ENCODE data around the gene DUS3L.

Gene DUS3L

DNA sequence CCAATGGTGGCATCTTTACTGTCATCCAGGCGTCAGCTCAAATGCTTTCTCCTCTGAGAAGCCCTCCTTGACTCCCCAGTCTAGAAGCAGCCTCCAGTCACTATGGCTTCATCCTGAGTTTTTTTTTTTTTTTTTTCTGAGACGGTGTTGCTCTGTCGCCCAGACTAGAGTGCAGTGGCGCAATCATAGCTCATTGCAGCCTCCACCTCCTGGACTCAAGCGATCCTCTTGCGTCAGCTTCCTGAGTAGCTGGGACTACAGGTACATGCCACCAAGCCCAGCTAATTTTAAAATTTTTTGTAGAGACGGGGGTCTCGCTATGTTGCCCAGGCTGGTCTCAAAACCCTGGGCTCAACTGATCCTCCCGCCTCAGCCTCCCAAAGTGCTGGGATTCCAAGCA is 18.1 kb upstream of the DUS3L start:
- H3K27me3 Mint-ChIP-seq: peaks cover 4% of the 10 kb centered on the region
- H3K4me1 Mint-ChIP-seq (ENCODE audit: low read depth): peaks cover 6% of the 10 kb centered on the region
- no peaks in the 10 kb centered on the region for H3K36me3 Mint-ChIP-seq (ENCODE audit: low read depth)
- H3K9me3 Mint-ChIP-seq: no peaks in the 10 kb centered on the region
- H3K4me3 Mint-ChIP-seq: no peak overlapping the region
- H3K27ac Mint-ChIP-seq: no peak overlapping the region

DNA sequence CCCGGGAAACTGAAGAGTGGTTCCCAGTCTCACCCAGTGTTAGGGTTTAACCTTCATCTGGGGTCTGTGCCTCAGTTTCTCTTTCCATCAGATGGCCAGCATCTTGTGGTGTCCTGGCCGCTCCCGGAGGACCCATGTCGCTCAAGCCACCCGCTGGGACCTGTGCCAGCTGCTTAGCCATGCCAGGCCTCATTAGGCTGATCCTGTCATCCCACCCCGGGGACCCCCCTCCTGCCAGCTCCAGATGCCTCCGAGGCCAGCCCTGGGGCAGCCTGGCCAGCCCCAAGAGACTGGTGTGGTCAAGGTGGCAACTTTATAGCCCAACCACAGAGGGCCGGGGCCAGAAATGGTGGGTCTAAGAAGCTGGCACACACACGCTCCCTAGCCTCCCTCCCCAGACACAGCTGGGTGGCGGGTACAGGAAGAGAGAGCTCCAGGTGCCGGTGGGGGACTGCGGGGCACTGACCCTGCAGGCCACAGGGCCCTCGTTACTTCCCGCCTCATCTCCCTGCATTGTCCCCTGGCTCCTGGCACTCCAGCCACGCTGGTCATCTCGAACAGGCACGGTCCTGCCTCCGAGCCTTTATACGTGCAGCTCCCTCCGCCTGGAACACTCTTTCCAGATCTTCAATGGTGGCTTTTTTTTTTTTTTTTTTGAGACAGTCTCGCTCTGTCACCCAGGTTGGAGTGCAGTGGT is 17.3 kb upstream of the DUS3L start:
- Mint-ChIP-seq H3K27me3 (peaks cover 4% of the 10 kb centered on the region), H3K36me3 (ENCODE audit: low read depth) (no peaks in the 10 kb centered on the region), H3K27ac (no peak overlapping the region), H3K9me3 (no peaks in the 10 kb centered on the region), H3K4me3 (no peak overlapping the region), H3K4me1 (ENCODE audit: low read depth) (peaks cover 14% of the 10 kb centered on the region)

GRCh38 chr19:5806905-5807304 is 15.9 kb upstream of the DUS3L start:
- H3K4me1 Mint-ChIP-seq (ENCODE audit: low read depth): peaks cover 24% of the 10 kb centered on the region
- H3K4me3 Mint-ChIP-seq: peak overlapping the region; percentile 5
- peaks cover 7% of the 10 kb centered on the region for H3K27me3 Mint-ChIP-seq
- H3K36me3 Mint-ChIP-seq (ENCODE audit: low read depth): no peaks in the 10 kb centered on the region
- no peaks in the 10 kb centered on the region for H3K9me3 Mint-ChIP-seq
- no peak overlapping the region for H3K27ac Mint-ChIP-seq

DNA sequence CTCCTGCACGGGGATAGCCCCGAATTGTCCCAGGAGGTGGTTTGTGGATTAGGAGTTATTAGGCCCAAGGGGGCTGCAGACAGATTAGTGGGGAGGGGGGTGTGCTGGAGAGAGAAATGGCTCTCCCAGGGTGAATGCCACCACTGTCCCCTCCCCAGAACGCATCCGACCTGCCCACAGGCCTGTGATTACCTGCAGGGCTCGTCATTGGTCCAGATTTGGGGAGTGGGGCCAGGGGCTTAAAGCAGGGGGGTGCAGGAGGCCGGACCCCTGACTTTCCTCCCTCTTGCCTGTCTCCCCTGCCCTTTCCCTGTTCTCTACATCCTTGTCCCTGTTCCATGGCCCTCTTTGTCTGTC is 15.1 kb upstream of the DUS3L start:
- Mint-ChIP-seq H3K4me3 (no peak overlapping the region), H3K9me3 (no peaks in the 10 kb centered on the region), H3K27ac (no peak overlapping the region), H3K27me3 (peaks cover 10% of the 10 kb centered on the region), H3K4me1 (ENCODE audit: low read depth) (peaks cover 26% of the 10 kb centered on the region), H3K36me3 (ENCODE audit: low read depth) (no peaks in the 10 kb centered on the region)

DNA sequence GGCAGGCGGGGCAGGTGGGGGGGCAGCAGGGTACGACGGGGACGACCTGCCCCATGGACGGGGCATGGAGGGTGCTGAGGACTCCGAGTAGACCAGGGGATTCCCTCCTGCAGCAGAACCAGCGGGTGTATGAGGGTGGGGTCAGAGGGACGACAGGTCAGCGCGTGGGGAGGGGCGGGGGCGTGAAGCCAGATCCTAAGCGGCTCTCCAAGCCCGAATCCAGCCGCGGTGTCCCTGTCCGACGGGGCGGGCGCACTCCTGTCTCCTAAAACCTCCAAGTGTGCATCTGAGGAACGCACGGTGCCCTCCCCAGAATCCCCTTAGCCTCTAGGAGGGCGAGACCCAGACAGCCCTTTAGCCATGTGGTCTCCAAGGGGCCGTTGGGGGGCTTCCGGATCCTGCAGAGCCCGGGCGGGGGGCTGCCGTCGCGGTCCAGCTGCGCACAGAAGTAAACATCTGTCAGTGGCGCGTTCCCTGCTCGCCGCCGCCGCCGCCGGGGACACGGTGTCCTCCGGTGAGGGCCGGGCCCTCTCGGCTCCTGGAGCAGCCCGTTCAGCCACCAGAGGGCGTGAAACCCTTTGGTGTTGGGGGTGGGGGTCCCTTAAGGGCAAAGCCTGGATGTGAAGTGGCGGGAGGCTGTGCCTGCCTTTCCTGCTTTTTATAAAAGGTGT is 14.6 kb upstream of the DUS3L start:
- H3K9me3 Mint-ChIP-seq: no peaks in the 10 kb centered on the region
- no peaks in the 10 kb centered on the region for H3K36me3 Mint-ChIP-seq (ENCODE audit: low read depth)
- no peak overlapping the region for H3K4me3 Mint-ChIP-seq
- peaks cover 26% of the 10 kb centered on the region for H3K4me1 Mint-ChIP-seq (ENCODE audit: low read depth)
- H3K27ac Mint-ChIP-seq: no peak overlapping the region
- peaks cover 15% of the 10 kb centered on the region for H3K27me3 Mint-ChIP-seq

- peaks cover 26% of the 10 kb centered on the region for H3K4me1 Mint-ChIP-seq (ENCODE audit: low read depth)
- H3K4me3 Mint-ChIP-seq: peak within 1 kb of the TSS; percentile 65
- no peak within 1 kb of the TSS for H3K27ac Mint-ChIP-seq
- H3K36me3 Mint-ChIP-seq (ENCODE audit: low read depth): no peaks in the 10 kb centered on the region
- no peaks in the 10 kb centered on the region for H3K9me3 Mint-ChIP-seq
- H3K27me3 Mint-ChIP-seq: peaks cover 17% of the 10 kb centered on the region
Measured at GRCh38 chr19:5804516-5805461, 13.8 kb upstream of the DUS3L start, which contains the start of gene NRTN. TSS of gene NRTN (plus strand) at chr19:5805067. CDS start at chr19:5824166, 19,099 bp downstream.

GRCh38 chr19:5803752-5804515 is 13.0 kb upstream of the DUS3L start:
- Mint-ChIP-seq H3K9me3 (no peaks in the 10 kb centered on the region), H3K27ac (peak overlapping the region; percentile 55), H3K36me3 (ENCODE audit: low read depth) (no peaks in the 10 kb centered on the region), H3K27me3 (peaks cover 24% of the 10 kb centered on the region), H3K4me3 (peak overlapping the region; percentile 65), H3K4me1 (ENCODE audit: low read depth) (peaks cover 26% of the 10 kb centered on the region)

GRCh38 chr19:5803441-5803751 is 12.4 kb upstream of the DUS3L start:
- Mint-ChIP-seq H3K27ac (peak overlapping the region; percentile 55), H3K9me3 (no peaks in the 10 kb centered on the region), H3K27me3 (peaks cover 30% of the 10 kb centered on the region), H3K4me1 (ENCODE audit: low read depth) (peaks cover 26% of the 10 kb centered on the region), H3K36me3 (ENCODE audit: low read depth) (no peaks in the 10 kb centered on the region), H3K4me3 (no peak overlapping the region)

GRCh38 chr19:5801796-5802619 is 11.0 kb upstream of the DUS3L start:
- Mint-ChIP-seq H3K27ac (no peak overlapping the region), H3K36me3 (ENCODE audit: low read depth) (no peaks in the 10 kb centered on the region), H3K4me3 (peak overlapping the region; percentile 3), H3K4me1 (ENCODE audit: low read depth) (peaks cover 26% of the 10 kb centered on the region), H3K27me3 (peaks cover 31% of the 10 kb centered on the region), H3K9me3 (no peaks in the 10 kb centered on the region)

GRCh38 chr19:5800361-5801270 is 9.7 kb upstream of the DUS3L start:
- Mint-ChIP-seq H3K9me3 (no peaks in the 10 kb centered on the region), H3K4me1 (ENCODE audit: low read depth) (peaks cover 26% of the 10 kb centered on the region), H3K27me3 (peaks cover 31% of the 10 kb centered on the region), H3K27ac (no peak overlapping the region), H3K36me3 (ENCODE audit: low read depth) (no peaks in the 10 kb centered on the region), H3K4me3 (no peak overlapping the region)

DNA sequence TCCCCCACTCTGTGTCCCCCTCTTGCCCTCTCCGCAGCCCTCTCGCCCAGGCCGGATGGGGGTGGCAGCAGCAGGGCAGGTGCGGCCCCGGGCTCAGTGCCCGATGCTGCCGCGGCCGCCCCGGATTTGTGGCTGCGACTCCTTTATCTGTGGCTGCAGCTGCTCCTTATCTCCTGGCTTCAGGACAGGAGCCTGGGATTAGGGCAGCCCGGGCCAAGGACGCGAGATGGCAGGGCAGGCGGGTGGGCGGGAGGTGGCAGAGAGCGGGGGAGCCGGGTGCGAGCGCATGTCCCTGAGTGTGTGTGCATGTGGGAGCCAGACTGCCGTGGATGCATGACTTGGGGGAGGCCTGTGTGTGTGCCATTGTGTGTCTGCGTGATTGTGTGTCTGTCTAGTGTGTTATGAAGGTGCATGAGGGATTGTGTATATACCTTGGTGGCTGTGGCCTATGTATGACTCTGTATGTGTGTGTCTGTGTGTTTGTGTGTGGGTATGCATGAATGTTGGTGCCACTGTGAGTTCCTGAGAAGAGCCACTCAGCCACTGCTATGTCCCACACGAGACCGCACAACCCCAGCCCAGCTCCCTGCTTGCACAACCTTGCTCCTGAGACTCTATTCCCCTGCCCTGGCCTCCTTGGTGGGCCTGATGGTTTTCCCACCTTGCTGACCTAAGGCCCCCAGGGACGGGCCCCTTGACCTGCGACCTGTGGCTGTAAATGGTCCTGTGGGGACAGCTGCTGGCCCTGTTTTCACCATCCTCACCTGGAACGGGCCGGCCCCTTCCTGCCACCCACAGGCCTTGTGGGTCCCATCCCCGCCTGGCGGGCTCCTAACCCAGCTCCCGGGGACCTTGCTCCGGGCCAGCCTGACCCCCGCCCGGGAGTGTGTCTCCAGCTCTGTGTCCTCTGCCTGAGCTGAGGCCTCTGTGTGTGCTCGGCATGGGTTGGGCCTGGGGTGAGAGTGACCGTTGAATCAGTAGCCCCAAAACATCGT is 8.6 kb upstream of the DUS3L start:
- H3K4me3 Mint-ChIP-seq: no peak overlapping the region
- peaks cover 31% of the 10 kb centered on the region for H3K27me3 Mint-ChIP-seq
- no peak overlapping the region for H3K27ac Mint-ChIP-seq
- no peaks in the 10 kb centered on the region for H3K36me3 Mint-ChIP-seq (ENCODE audit: low read depth)
- H3K4me1 Mint-ChIP-seq (ENCODE audit: low read depth): peaks cover 25% of the 10 kb centered on the region
- no peaks in the 10 kb centered on the region for H3K9me3 Mint-ChIP-seq

- Mint-ChIP-seq H3K4me1 (ENCODE audit: low read depth) (peaks cover 12% of the 10 kb centered on the region), H3K36me3 (ENCODE audit: low read depth) (no peaks in the 10 kb centered on the region), H3K27ac (no peak overlapping the region), H3K4me3 (no peak overlapping the region), H3K9me3 (no peaks in the 10 kb centered on the region), H3K27me3 (peaks cover 27% of the 10 kb centered on the region)
Measured at GRCh38 chr19:5798244-5798643, 7.3 kb upstream of the DUS3L start.

Data from stimulated activated naive CD8-positive, alpha-beta T cell treated with anti-CD3 and anti-CD28 coated beads, Interleukin-15, Interleukin-2, amounts not matched to agents 100 ng/mL and 50 ng/mL, for 24 hours (primary cell).